Retinal pigment epithelial cell (primary cell): ENCODE data around the gene CHST15.

Experiments used
- DNase-seq: peaks from one replicate; pipeline ENCODE4 v3.0.0-alpha.2; 2010; ENCODE audit warnings: low read depth
- H3K4me3 ChIP-seq: 2 replicates; pipeline ENCODE4 v1.5.1; 2011; ENCODE audit warnings: mild to moderate bottlenecking, low read length, control low read depth, moderate library complexity
- CTCF ChIP-seq: conservative IDR thresholded peaks from 2 replicates; pipeline ENCODE4 v1.5.1; 2011; ENCODE audit warnings: low read depth, low read length, control low read depth, inconsistent platforms

CHST15 gene

GRCh38 chr10:124070666-124071065, 22.7 kb downstream of the CHST15 start:
- no peak overlapping the region for H3K4me3 ChIP-seq
- no peak for DNase-seq
- TF ChIP-seq CTCF = no peak

- H3K4me3 ChIP-seq = no peak overlapping the region
- TF ChIP-seq CTCF = no peak
- no peak for DNase-seq
These were observed 23.8 kb downstream of the CHST15 start for GRCh38 chr10:124069341-124070264.

DNA sequence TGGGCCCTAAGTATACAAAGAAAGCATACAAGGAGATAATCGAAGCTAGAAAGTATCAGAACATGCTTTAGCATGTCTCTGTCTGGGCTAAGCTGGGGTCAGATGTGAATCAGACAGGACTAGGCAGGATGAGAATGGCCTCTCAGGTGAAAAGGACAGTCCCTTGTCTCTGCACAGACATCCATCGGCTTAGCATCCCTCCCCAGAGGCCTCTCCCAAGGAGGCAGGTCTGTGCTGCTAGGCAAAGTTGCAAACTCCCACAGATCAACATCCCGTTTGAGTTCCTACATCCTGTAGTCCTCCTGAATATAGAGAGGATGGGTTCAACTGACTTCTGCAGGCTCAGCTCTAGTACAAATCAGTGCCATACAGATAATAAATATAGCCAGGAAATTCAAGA, 24.5 kb downstream of the CHST15 start:
- DNase-seq = no peak
- no peak for TF ChIP-seq CTCF
- no peak overlapping the region for H3K4me3 ChIP-seq

DNA sequence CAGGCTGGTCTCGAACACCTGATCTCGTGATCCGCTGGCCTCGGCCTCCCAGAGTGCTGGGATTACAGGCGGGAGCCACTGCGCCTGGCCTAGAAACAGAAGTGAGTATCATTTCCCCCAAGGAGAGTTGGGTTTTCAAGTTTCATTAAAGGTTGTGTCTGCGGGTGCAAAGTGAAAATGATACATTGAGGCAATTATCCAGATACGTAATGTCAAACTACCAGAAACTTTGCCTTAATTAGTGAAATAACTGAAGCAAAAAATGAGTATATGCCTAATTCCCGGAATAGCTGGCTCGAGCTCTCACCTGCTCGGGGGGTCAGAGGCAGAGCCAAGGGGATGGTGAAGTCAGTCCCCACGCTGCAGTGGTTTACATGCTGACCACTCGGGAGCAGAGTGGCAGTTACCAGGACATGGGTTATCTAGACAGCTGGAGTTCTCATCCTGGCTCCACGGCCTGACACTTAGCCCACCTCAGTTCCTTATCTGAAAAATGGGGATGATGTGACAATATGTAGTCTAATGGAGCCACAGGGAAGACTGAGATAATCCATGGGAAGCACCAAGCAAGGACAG, 25.5 kb downstream of the CHST15 start:
- TF ChIP-seq CTCF = no peak
- H3K4me3 ChIP-seq = no peak overlapping the region
- no peak for DNase-seq

GRCh38 chr10:124066781-124067714, 26.4 kb downstream of the CHST15 start:
- no peak for TF ChIP-seq CTCF
- no peak overlapping the region for H3K4me3 ChIP-seq
- DNase-seq = no peak

DNA sequence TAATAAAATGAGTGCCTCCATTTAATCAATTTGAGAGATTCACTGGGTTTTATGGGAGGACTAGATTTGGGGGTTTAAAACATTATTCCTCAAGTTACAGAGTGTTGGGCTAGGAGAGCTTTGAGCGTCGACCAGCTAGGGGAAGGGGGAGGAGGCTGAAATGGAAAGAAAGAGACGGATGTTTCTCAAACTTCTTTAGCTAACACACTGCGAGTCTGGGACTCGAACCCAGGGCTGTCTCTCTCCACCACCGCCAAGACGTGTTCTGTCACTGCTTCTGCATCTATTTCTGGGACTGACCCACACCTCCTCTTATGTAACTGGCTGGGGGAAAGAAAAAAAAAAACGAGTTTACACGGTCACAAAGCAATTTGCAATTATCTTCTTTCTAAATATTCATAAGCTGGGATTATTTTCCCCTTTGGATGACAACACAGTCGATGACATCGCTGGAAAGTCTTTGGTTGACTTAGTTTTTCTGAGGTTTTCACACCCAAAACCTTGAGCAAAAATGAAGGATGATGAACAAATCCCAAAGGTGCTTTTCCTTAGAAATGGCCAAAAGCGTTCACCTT, 27.2 kb downstream of the CHST15 start:
- no peak overlapping the region for H3K4me3 ChIP-seq
- TF ChIP-seq CTCF = no peak
- no peak for DNase-seq
